Measurements from ENCODE around the gene OGDH. TPM values are rescaled to one million over a fixed set of nuclear protein-coding genes. Genes with fewer than 3 reads are reported as not detected.

The OGDH gene
- total and polyA plus RNA-seq, 2 experiments from 2014 or later, result 13.5 to 76.9 TPM

DNA sequence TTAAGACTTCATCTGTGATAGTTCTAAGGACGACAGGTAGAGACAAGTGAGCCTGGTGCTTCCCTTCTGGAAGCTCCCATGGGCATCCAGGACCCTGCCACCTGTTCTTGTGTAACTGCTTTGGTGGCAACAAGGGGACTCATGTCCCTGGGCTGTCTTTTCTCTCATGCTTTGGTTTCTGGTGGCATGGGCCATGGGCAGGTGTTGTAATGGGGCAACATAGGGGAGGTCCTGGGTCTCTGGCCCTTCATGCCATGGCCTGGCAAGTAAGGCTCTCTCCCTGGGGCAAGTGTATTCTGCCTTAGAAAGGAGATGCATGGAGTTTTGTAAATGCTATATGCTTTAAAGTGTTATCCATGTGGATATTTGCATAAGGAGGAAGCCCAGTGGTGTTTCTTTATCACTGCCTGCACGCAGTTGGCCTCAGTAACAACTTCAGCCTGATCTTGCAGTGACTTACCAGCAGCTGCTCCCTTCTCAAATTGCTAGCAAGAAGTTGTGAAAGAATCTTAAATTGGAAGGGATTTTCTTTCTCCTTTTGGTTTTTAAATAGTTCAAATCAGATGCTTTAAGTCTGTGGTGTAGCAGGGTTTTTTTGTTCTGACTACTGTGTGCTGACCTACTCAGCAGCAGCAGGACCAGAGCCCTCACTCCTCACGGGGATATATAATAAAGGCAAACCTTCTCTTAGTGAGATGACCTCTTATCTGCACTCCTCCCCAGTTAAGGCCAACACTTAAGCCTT is 39.9 kb downstream of the OGDH start:
- H3K9me2 ChIP-seq (ENCODE audit: insufficient read depth), result no peaks in the 10 kb centered on the region
- no peaks in the 10 kb centered on the region for H3F3A ChIP-seq (replicated peaks; ENCODE audit: low read depth)
- peaks cover 2% of the 10 kb centered on the region for H4K20me1 ChIP-seq (replicated peaks; ENCODE audit: insufficient read depth)
- TF ChIP-seq, protein P1, sequence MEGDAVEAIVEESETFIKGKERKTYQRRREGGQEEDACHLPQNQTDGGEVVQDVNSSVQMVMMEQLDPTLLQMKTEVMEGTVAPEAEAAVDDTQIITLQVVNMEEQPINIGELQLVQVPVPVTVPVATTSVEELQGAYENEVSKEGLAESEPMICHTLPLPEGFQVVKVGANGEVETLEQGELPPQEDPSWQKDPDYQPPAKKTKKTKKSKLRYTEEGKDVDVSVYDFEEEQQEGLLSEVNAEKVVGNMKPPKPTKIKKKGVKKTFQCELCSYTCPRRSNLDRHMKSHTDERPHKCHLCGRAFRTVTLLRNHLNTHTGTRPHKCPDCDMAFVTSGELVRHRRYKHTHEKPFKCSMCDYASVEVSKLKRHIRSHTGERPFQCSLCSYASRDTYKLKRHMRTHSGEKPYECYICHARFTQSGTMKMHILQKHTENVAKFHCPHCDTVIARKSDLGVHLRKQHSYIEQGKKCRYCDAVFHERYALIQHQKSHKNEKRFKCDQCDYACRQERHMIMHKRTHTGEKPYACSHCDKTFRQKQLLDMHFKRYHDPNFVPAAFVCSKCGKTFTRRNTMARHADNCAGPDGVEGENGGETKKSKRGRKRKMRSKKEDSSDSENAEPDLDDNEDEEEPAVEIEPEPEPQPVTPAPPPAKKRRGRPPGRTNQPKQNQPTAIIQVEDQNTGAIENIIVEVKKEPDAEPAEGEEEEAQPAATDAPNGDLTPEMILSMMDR (conservative IDR thresholded peaks at IDR 0.05; ENCODE audit: low read depth in 2 of 2), result no peak
- TF ChIP-seq EZH2phosphoT487 (IDR thresholded peaks at IDR 0.05; ENCODE audit: unreplicated experiment) (no peak), JUNB (IDR thresholded peaks at IDR 0.05; ENCODE audit: unreplicated experiment) (no peak), STAT1 (IDR thresholded peaks at IDR 0.05; ENCODE audit: unreplicated experiment) (no peak), EZH2 (IDR thresholded peaks at IDR 0.05; ENCODE audit: low read depth, unreplicated experiment) (no peak), ZNF331 (CRISPR knock-in tag; IDR thresholded peaks at IDR 0.05; ENCODE audit: low read depth) (no peak), POLR2AphosphoS5 (IDR thresholded peaks at IDR 0.05; ENCODE audit: low read depth) (no peak), ZNF114 (CRISPR knock-in tag; IDR thresholded peaks at IDR 0.05) (no peak), CREB1 (CRISPR knock-in tag; IDR thresholded peaks at IDR 0.05; ENCODE audit: low read depth) (no peak), NANOG (IDR thresholded peaks at IDR 0.05; ENCODE audit: borderline replicate concordance) (no peak)
- TF ChIP-seq, protein P2, sequence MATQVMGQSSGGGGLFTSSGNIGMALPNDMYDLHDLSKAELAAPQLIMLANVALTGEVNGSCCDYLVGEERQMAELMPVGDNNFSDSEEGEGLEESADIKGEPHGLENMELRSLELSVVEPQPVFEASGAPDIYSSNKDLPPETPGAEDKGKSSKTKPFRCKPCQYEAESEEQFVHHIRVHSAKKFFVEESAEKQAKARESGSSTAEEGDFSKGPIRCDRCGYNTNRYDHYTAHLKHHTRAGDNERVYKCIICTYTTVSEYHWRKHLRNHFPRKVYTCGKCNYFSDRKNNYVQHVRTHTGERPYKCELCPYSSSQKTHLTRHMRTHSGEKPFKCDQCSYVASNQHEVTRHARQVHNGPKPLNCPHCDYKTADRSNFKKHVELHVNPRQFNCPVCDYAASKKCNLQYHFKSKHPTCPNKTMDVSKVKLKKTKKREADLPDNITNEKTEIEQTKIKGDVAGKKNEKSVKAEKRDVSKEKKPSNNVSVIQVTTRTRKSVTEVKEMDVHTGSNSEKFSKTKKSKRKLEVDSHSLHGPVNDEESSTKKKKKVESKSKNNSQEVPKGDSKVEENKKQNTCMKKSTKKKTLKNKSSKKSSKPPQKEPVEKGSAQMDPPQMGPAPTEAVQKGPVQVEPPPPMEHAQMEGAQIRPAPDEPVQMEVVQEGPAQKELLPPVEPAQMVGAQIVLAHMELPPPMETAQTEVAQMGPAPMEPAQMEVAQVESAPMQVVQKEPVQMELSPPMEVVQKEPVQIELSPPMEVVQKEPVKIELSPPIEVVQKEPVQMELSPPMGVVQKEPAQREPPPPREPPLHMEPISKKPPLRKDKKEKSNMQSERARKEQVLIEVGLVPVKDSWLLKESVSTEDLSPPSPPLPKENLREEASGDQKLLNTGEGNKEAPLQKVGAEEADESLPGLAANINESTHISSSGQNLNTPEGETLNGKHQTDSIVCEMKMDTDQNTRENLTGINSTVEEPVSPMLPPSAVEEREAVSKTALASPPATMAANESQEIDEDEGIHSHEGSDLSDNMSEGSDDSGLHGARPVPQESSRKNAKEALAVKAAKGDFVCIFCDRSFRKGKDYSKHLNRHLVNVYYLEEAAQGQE (IDR thresholded peaks at IDR 0.05; ENCODE audit: unreplicated experiment), result no peak
- TF ChIP-seq, protein P3, sequence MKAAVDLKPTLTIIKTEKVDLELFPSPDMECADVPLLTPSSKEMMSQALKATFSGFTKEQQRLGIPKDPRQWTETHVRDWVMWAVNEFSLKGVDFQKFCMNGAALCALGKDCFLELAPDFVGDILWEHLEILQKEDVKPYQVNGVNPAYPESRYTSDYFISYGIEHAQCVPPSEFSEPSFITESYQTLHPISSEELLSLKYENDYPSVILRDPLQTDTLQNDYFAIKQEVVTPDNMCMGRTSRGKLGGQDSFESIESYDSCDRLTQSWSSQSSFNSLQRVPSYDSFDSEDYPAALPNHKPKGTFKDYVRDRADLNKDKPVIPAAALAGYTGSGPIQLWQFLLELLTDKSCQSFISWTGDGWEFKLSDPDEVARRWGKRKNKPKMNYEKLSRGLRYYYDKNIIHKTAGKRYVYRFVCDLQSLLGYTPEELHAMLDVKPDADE (IDR thresholded peaks at IDR 0.05), result no peak
- TF ChIP-seq, protein P4, sequence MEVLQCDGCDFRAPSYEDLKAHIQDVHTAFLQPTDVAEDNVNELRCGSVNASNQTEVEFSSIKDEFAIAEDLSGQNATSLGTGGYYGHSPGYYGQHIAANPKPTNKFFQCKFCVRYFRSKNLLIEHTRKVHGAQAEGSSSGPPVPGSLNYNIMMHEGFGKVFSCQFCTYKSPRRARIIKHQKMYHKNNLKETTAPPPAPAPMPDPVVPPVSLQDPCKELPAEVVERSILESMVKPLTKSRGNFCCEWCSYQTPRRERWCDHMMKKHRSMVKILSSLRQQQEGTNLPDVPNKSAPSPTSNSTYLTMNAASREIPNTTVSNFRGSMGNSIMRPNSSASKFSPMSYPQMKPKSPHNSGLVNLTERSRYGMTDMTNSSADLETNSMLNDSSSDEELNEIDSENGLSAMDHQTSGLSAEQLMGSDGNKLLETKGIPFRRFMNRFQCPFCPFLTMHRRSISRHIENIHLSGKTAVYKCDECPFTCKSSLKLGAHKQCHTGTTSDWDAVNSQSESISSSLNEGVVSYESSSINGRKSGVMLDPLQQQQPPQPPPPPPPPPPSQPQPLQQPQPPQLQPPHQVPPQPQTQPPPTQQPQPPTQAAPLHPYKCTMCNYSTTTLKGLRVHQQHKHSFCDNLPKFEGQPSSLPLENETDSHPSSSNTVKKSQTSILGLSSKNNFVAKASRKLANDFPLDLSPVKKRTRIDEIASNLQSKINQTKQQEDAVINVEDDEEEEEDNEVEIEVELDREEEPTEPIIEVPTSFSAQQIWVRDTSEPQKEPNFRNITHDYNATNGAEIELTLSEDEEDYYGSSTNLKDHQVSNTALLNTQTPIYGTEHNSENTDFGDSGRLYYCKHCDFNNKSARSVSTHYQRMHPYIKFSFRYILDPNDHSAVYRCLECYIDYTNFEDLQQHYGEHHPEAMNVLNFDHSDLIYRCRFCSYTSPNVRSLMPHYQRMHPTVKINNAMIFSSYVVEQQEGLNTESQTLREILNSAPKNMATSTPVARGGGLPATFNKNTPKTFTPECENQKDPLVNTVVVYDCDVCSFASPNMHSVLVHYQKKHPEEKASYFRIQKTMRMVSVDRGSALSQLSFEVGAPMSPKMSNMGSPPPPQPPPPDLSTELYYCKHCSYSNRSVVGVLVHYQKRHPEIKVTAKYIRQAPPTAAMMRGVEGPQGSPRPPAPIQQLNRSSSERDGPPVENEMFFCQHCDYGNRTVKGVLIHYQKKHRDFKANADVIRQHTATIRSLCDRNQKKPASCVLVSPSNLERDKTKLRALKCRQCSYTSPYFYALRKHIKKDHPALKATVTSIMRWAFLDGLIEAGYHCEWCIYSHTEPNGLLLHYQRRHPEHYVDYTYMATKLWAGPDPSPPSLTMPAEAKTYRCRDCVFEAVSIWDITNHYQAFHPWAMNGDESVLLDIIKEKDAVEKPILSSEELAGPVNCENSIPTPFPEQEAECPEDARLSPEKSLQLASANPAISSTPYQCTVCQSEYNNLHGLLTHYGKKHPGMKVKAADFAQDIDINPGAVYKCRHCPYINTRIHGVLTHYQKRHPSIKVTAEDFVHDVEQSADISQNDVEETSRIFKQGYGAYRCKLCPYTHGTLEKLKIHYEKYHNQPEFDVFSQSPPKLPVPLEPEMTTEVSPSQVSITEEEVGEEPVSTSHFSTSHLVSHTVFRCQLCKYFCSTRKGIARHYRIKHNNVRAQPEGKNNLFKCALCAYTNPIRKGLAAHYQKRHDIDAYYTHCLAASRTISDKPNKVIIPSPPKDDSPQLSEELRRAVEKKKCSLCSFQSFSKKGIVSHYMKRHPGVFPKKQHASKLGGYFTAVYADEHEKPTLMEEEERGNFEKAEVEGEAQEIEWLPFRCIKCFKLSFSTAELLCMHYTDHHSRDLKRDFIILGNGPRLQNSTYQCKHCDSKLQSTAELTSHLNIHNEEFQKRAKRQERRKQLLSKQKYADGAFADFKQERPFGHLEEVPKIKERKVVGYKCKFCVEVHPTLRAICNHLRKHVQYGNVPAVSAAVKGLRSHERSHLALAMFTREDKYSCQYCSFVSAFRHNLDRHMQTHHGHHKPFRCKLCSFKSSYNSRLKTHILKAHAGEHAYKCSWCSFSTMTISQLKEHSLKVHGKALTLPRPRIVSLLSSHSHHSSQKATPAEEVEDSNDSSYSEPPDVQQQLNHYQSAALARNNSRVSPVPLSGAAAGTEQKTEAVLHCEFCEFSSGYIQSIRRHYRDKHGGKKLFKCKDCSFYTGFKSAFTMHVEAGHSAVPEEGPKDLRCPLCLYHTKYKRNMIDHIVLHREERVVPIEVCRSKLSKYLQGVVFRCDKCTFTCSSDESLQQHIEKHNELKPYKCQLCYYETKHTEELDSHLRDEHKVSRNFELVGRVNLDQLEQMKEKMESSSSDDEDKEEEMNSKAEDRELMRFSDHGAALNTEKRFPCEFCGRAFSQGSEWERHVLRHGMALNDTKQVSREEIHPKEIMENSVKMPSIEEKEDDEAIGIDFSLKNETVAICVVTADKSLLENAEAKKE (CRISPR knock-in tag; IDR thresholded peaks at IDR 0.05), result no peak
- no peak overlapping the region for H3K4me2 ChIP-seq
- H3K36me3 ChIP-seq (ENCODE audit: insufficient read depth), result no peaks in the 10 kb centered on the region
- no peak overlapping the region for H3K4me3 ChIP-seq
- Mint-ChIP-seq H3K4me1 (no peaks in the 10 kb centered on the region), H3K4me3 (no peak overlapping the region), H3K9me3 (no peaks in the 10 kb centered on the region), H3K36me3 (ENCODE audit: low read depth) (peaks cover 12% of the 10 kb centered on the region), H3K27me3 (ENCODE audit: insufficient read depth, low read depth, poor library complexity) (no peaks in the 10 kb centered on the region), H3K27ac (0 out of 2 replicates have a peak overlapping the region, but pooled peaks have one; percentile 23)
- H3K27me3 ChIP-seq (ENCODE audit: insufficient read depth), result no peaks in the 10 kb centered on the region
- H2AFZ ChIP-seq, result no peak overlapping the region
- no peak for ATAC-seq
- no peaks in the 10 kb centered on the region for H3K4me1 ChIP-seq (ENCODE audit: insufficient read depth)
- DNase-seq (ENCODE audit: low spot score), result no peak
- H3K27ac ChIP-seq (ENCODE audit: low read depth), result no peak overlapping the region
- peaks cover 4% of the 10 kb centered on the region for H3K79me2 ChIP-seq (replicated peaks; ENCODE audit: insufficient read depth)

Data from GM23338 (cell line).